HL-60 (cell line): ENCODE results near the gene RAB44.
A peak's percentile ranks its signal among the peaks of the same experiment; 100 is the strongest.

Source experiments
- CTCF ChIP-seq: IDR thresholded peaks from one replicate; pipeline ENCODE4 v1.5.1; 2011; ENCODE audit warnings: low read length, control low read depth, inconsistent platforms; ENCODE audit not compliant: insufficient read depth
- GABPA ChIP-seq: IDR thresholded peaks from 2 replicates; pipeline ENCODE4 v1.6.1; 2012; ENCODE audit warnings: low read depth
- POLR2AphosphoS5 ChIP-seq: IDR thresholded peaks from 2 replicates; pipeline ENCODE4 v1.6.1; 2012; ENCODE audit warnings: low read depth
- REST ChIP-seq: IDR thresholded peaks from 2 replicates; pipeline ENCODE4 v1.6.1; 2012; ENCODE audit warnings: low read depth; ENCODE audit not compliant: insufficient replicate concordance
- SPI1 ChIP-seq: IDR thresholded peaks from 2 replicates; pipeline ENCODE4 v1.6.1; 2012; ENCODE audit warnings: low read depth, mild to moderate bottlenecking, borderline replicate concordance

- peak; percentile 92 for TF ChIP-seq CTCF
- TF ChIP-seq POLR2AphosphoS5: no peak
- no peak for TF ChIP-seq REST
- no peak for TF ChIP-seq GABPA
- no peak for TF ChIP-seq SPI1
Observed at GRCh38 chr6:36759148-36759759, 61.6 kb downstream of the RAB44 start.
